CD14-positive monocyte (primary cell): ENCODE results near the gene FRS3. TPM values are rescaled to one million over a fixed set of nuclear protein-coding genes. Genes with fewer than 3 reads are reported as not detected.

Experiments
- DNase-seq, 3 donors: peaks; one replicate each; pipeline ENCODE4 v3.0.0-alpha.2; 2011 to 2022
- H2AFZ ChIP-seq: 2 replicates; pipeline ENCODE4 v1.6.0; 2012; ENCODE audit warnings: mild to moderate bottlenecking, low read depth, low read length, inconsistent platforms; ENCODE audit not compliant: insufficient read depth, poor library complexity, severe bottlenecking
- H3K27ac ChIP-seq, 2 donors: 1 replicate in 1 of 2; 2 replicates in 1 of 2; pipeline ENCODE4 v1.5.1; 2012 to 2013; ENCODE audit warnings: low read length in 2 of 2, control low read depth in 1 of 2, inconsistent platforms in 1 of 2, low read depth in 1 of 2, mild to moderate bottlenecking in 1 of 2
- H3K27me3 ChIP-seq, 2 donors: one replicate each; pipeline versions ENCODE4 v1.6.0 to v1.6.1; 2011 to 2013; ENCODE audit warnings: low read length in 2 of 2; ENCODE audit not compliant: control insufficient read depth in 2 of 2, insufficient read depth in 2 of 2
- H3K36me3 ChIP-seq, 2 donors: replicated peaks in 1 of 2; 1 replicate in 1 of 2; 2 replicates in 1 of 2; pipeline versions ENCODE4 v1.5.1 to v1.6.1; 2012 to 2013; ENCODE audit warnings: low read length in 2 of 2, control low read depth in 1 of 2, inconsistent platforms in 1 of 2, mild to moderate bottlenecking in 1 of 2; ENCODE audit not compliant: insufficient read depth in 2 of 2, control insufficient read depth in 1 of 2
- H3K4me1 ChIP-seq, 2 donors: 1 replicate in 1 of 2; 2 replicates in 1 of 2; pipeline versions ENCODE4 v1.5.1 to v1.6.1; 2012 to 2013; ENCODE audit warnings: low read length in 2 of 2, control low read depth in 1 of 2, inconsistent platforms in 1 of 2, mild to moderate bottlenecking in 1 of 2, moderate library complexity in 1 of 2; ENCODE audit not compliant: insufficient read depth in 2 of 2, control insufficient read depth in 1 of 2
- H3K4me2 ChIP-seq: replicated peaks from 2 replicates; pipeline ENCODE3; 2012; ENCODE audit warnings: low read length, moderate library complexity, mild to moderate bottlenecking; ENCODE audit not compliant: poor library complexity, severe bottlenecking; ENCODE audit errors: extremely low read depth
- H3K4me3 ChIP-seq, 3 experiments: fragments of 200-600 bp in 1 of 3; sonication (generic) in 1 of 3; replicated peaks in 1 of 3; 1 replicate in 2 of 3; 2 replicates in 1 of 3; pipeline ENCODE4 v1.5.1; 2011 to 2013; ENCODE audit warnings: low read length in 3 of 3, mild to moderate bottlenecking in 3 of 3, control low read depth in 2 of 3, low read depth in 2 of 3, inconsistent platforms in 1 of 3, moderate library complexity in 1 of 3
- H3K79me2 ChIP-seq: 2 replicates; pipeline ENCODE4 v1.6.0; 2012; ENCODE audit warnings: mild to moderate bottlenecking, control low read depth, inconsistent platforms, low read length, moderate library complexity; ENCODE audit not compliant: insufficient read depth
- H3K9ac ChIP-seq: 2 replicates; pipeline ENCODE4 v1.6.0; 2017; ENCODE audit warnings: low read length, mild to moderate bottlenecking; ENCODE audit not compliant: insufficient read depth, poor library complexity, severe bottlenecking
- H3K9me3 ChIP-seq, 2 donors: replicated peaks in 1 of 2; 1 replicate in 1 of 2; 2 replicates in 1 of 2; pipeline versions ENCODE4 v1.5.1 to v1.6.1; 2012 to 2013; ENCODE audit warnings: low read length in 2 of 2, control low read depth in 1 of 2; ENCODE audit not compliant: control insufficient read depth in 1 of 2, insufficient read depth in 1 of 2
- H4K20me1 ChIP-seq: 2 replicates; pipeline ENCODE4 v1.6.0; 2012; ENCODE audit warnings: mild to moderate bottlenecking, low read length, control low read depth, moderate library complexity; ENCODE audit not compliant: insufficient read depth
- H3K27ac Mint-ChIP-seq, 7 donors: one replicate each; pipeline ENCODE4 v1.8.0; 2020; ENCODE audit warnings: mild to moderate bottlenecking in 7 of 7, mixed read lengths in 7 of 7, moderate library complexity in 6 of 7, inconsistent platforms in 2 of 7
- H3K27me3 Mint-ChIP-seq, 3 donors: one replicate each; pipeline ENCODE4 v1.8.0; 2021 to 2022; ENCODE audit warnings: low read depth in 3 of 3, mild to moderate bottlenecking in 3 of 3, mixed read lengths in 3 of 3, moderate library complexity in 3 of 3, inconsistent platforms in 1 of 3
- H3K36me3 Mint-ChIP-seq, 2 donors: one replicate each; pipeline ENCODE4 v1.8.0; 2020; ENCODE audit warnings: mixed read lengths in 2 of 2, inconsistent platforms in 1 of 2, mild to moderate bottlenecking in 1 of 2
- H3K4me1 Mint-ChIP-seq: one replicate; pipeline ENCODE4 v1.8.0; 2020; ENCODE audit warnings: mild to moderate bottlenecking, mixed read lengths
- H3K4me3 Mint-ChIP-seq, 2 donors: one replicate each; pipeline ENCODE4 v1.8.0; 2020; ENCODE audit warnings: mild to moderate bottlenecking in 2 of 2, mixed read lengths in 2 of 2, moderate library complexity in 1 of 2
- H3K9me3 Mint-ChIP-seq, 7 donors: one replicate each; pipeline ENCODE4 v1.8.0; 2020 to 2022; ENCODE audit warnings: mixed read lengths in 7 of 7, mild to moderate bottlenecking in 6 of 7, moderate library complexity in 6 of 7, inconsistent platforms in 2 of 7
- CTCF ChIP-seq: fragments of 200-600 bp; IDR thresholded peaks from one replicate; pipeline ENCODE4 v1.8.0; 2022; ENCODE audit warnings: antibody characterized with exemption, mild to moderate bottlenecking
- WGBS: methylation state at CpG from one replicate; pipeline ENCODE4 v1.1.5; 2013; ENCODE audit warnings: missing lambda C conversion rate; ENCODE audit not compliant: insufficient coverage; 5-methylcytosine and 5-hydroxymethylcytosine counted together
- intact Hi-C, 2 donors: fragments of 100-400 bp; cut with micrococcal nuclease; formaldehyde crosslinking; loops; one replicate each; pipeline versions ENCODE4 v1.15.0 to v1.15.1; 2023
- polyA plus RNA-seq, 3 donors: library from polyadenylated mRNA; depleted of rRNA in 1 of 3; unstranded in 2 of 3; stranded (reverse) in 1 of 3; fragments of 300-500 nt in 2 of 3; fragments of >200 nt in 1 of 3; fragmentation: Illumina TruSeq in 2 of 3; gene quantifications; 1 replicate in 2 of 3; 2 replicates in 1 of 3; pipeline ENCODE4 v1.2.3, GENCODE V29; 2012 to 2021

The FRS3 gene
- polyA plus RNA-seq, 3 donors: 1.3 to 7.0 (median 2.6) TPM

- Mint-ChIP-seq H3K27ac (peak overlapping the region; percentile 3 to 95 (median 93)), H3K4me3 (peak overlapping the region; percentile 88 to 92), H3K9me3 (no peaks in the 10 kb centered on the region), H3K27me3 (peaks cover 0 to 5% (median 2%) of the 10 kb centered on the region in 3 donors), H3K4me1 (peaks cover 57% of the 10 kb centered on the region), H3K36me3 (peaks cover 27 to 39% of the 10 kb centered on the region in 2 donors)
- TF ChIP-seq CTCF: no peak
- no peaks in the 10 kb centered on the region for H3K9me3 ChIP-seq
- peak overlapping the region; percentile 95 for H3K4me2 ChIP-seq
- H3K9ac ChIP-seq: peak overlapping the region; percentile 84
- H3K36me3 ChIP-seq: peaks cover 8 to 25% of the 10 kb centered on the region in 2 donors
- no peaks in the 10 kb centered on the region for H3K27me3 ChIP-seq
- H3K79me2 ChIP-seq: peaks cover 62% of the 10 kb centered on the region
- intact Hi-C loops: loop anchor here in 1 of 2 donors (10.0 kb wide), 1 partner anchor 659 kb away; the partner anchor contains the start of genes NFYA and OARD1
- H2AFZ ChIP-seq: no peak overlapping the region
- H3K4me3 ChIP-seq: peak overlapping the region; percentile 66 to 88 (median 87)
- H4K20me1 ChIP-seq: peaks cover 58% of the 10 kb centered on the region
- H3K27ac ChIP-seq: peak overlapping the region; percentile 74 to 84
- DNase-seq: no peak
- peaks cover 54 to 58% of the 10 kb centered on the region in 2 donors for H3K4me1 ChIP-seq
- WGBS: 75% methylated on average over 11 of the region's 11 CpGs
These were observed 46.4 kb downstream of the FRS3 start for GRCh38 chr6:41733360-41733706.

GRCh38 chr6:41732591-41733359 is 46.9 kb downstream of the FRS3 start:
- Mint-ChIP-seq H3K4me1 (peaks cover 63% of the 10 kb centered on the region), H3K27ac (peak overlapping the region in 6 of 7 donors; percentile 3 to 95 (median 92)), H3K4me3 (peak overlapping the region; percentile 88 to 92), H3K9me3 (no peaks in the 10 kb centered on the region), H3K27me3 (peaks cover 0 to 5% (median 2%) of the 10 kb centered on the region in 3 donors), H3K36me3 (peaks cover 27 to 43% of the 10 kb centered on the region in 2 donors)
- peak in 1 of 3 donors; percentile 33 for DNase-seq
- H3K79me2 ChIP-seq: peaks cover 68% of the 10 kb centered on the region
- H3K36me3 ChIP-seq: peaks cover 8 to 30% of the 10 kb centered on the region in 2 donors
- H3K4me1 ChIP-seq: peaks cover 59 to 64% of the 10 kb centered on the region in 2 donors
- no peaks in the 10 kb centered on the region for H3K27me3 ChIP-seq
- peak overlapping the region; percentile 95 for H3K4me2 ChIP-seq
- no peaks in the 10 kb centered on the region for H3K9me3 ChIP-seq
- H3K4me3 ChIP-seq: peak overlapping the region in 2 of 3 experiments; percentile 66 to 88
- peak overlapping the region; percentile 74 to 84 for H3K27ac ChIP-seq
- TF ChIP-seq CTCF: no peak
- WGBS: 78% methylated on average over 7 of the region's 8 CpGs
- H4K20me1 ChIP-seq: peaks cover 64% of the 10 kb centered on the region
- H3K9ac ChIP-seq: peak overlapping the region; percentile 84
- H2AFZ ChIP-seq: no peak overlapping the region
- intact Hi-C loops: loop anchor here in 1 of 2 donors (10.0 kb wide), 1 partner anchor 658 kb away; the partner anchor contains the start of genes NFYA and OARD1
